GM04504 (cell line): ENCODE data around the gene SIGLEC7.

ENCODE experiments used
- DNase-seq: peaks from one replicate; pipeline ENCODE4 v3.0.0-alpha.2; 2012; ENCODE audit warnings: low read depth

The SIGLEC7 gene

GRCh38 chr19:51119101-51119500, 23.0 kb upstream of the SIGLEC7 start:
- no peak for DNase-seq

- no peak for DNase-seq
These were observed 22.5 kb upstream of the SIGLEC7 start for GRCh38 chr19:51119611-51120010.

- no peak for DNase-seq
These were observed 21.9 kb upstream of the SIGLEC7 start for GRCh38 chr19:51120160-51120559.

GRCh38 chr19:51121257-51121656, 20.8 kb upstream of the SIGLEC7 start:
- DNase-seq = no peak

GRCh38 chr19:51122112-51122981, 19.8 kb upstream of the SIGLEC7 start:
- no peak for DNase-seq

GRCh38 chr19:51123381-51123800, 18.7 kb upstream of the SIGLEC7 start:
- no peak for DNase-seq

- no peak for DNase-seq
These were observed 18.3 kb upstream of the SIGLEC7 start for GRCh38 chr19:51123802-51124201.

GRCh38 chr19:51124216-51124615, 17.9 kb upstream of the SIGLEC7 start:
- no peak for DNase-seq

GRCh38 chr19:51124729-51125128, 17.4 kb upstream of the SIGLEC7 start, which contains the start of gene SIGLEC9:
TSS of gene SIGLEC9 (plus strand) at chr19:51124906. CDS start at chr19:51124975, 69 bp downstream.
- no peak for DNase-seq

- DNase-seq = no peak
These were observed 16.6 kb upstream of the SIGLEC7 start for GRCh38 chr19:51125421-51126075.

- DNase-seq = no peak
These were observed 15.1 kb upstream of the SIGLEC7 start for GRCh38 chr19:51127032-51127431.

GRCh38 chr19:51127755-51128154, 14.3 kb upstream of the SIGLEC7 start:
- no peak for DNase-seq

- DNase-seq = no peak
These were observed 13.9 kb upstream of the SIGLEC7 start for GRCh38 chr19:51128227-51128626.

- DNase-seq = no peak
These were observed 12.4 kb upstream of the SIGLEC7 start for GRCh38 chr19:51129716-51130115.

- DNase-seq = peak; percentile 20
These were observed 10.1 kb upstream of the SIGLEC7 start for GRCh38 chr19:51131780-51132680.

- DNase-seq = no peak
These were observed 7.1 kb upstream of the SIGLEC7 start for GRCh38 chr19:51135004-51135403.

GRCh38 chr19:51135986-51136762, 5.9 kb upstream of the SIGLEC7 start:
- DNase-seq = no peak

GRCh38 chr19:51136851-51137551, 5.1 kb upstream of the SIGLEC7 start:
- no peak for DNase-seq

- no peak for DNase-seq
These were observed 4.2 kb upstream of the SIGLEC7 start for GRCh38 chr19:51137792-51138425.

GRCh38 chr19:51138549-51138979, 3.5 kb upstream of the SIGLEC7 start:
- no peak for DNase-seq
